Epithelial cell of prostate (primary cell): Measurements from ENCODE around the gene VPS37D.

Source experiments
- DNase-seq: peaks from one replicate; pipeline ENCODE4 v3.0.0-alpha.2; 2011; ENCODE audit warnings: low read depth, low spot score
- H3K27ac ChIP-seq: fragments of 450-650 bp; 2 replicates; pipeline ENCODE4 v1.5.1; 2017; ENCODE audit warnings: mild to moderate bottlenecking

Gene VPS37D

DNA sequence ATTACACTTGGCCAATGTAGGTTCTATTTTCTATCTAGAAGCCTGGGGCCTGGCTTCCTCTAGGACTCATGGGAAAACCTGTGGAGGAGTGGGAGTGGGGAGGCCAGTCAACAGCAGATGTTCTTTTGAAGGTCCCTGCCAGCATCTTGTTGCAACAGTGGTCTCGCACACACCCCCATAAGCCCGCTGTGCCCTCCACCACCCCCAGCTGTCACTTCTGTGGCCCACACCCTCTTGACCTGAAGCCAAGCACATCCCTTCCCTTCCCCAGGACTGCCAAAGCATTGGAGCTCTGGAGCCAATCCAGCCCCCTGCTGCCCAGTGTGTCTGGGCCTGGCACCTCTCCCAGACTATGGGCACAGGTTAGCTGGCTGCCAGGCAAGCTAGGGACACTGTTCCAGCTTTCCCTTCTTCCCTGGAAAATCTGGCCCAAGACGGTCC is 53.8 kb downstream of the VPS37D start:
- no peak for DNase-seq
- H3K27ac ChIP-seq, result no peak overlapping the region
